ENCODE data around the gene C1orf52.

DNA sequence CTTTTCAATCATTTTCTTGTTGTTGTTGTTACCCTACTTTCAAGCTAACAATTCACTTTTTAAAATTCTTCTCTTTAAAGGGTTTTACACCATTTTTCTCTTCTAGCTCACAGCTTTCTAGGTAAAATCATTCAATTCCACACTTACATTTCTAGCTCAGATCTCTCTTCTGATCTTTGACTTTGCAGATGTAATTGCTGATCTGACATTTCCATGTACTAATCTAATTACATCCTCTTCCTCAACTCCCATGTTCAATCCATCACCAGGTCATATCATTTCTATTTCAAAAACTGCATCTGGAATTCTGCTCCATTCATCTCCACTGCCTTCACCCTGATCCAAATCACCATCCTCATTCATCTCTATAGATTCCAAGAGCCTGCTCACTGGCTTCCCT lies 13.9 kb upstream of the C1orf52 start:
- TF ChIP-seq, protein P1, sequence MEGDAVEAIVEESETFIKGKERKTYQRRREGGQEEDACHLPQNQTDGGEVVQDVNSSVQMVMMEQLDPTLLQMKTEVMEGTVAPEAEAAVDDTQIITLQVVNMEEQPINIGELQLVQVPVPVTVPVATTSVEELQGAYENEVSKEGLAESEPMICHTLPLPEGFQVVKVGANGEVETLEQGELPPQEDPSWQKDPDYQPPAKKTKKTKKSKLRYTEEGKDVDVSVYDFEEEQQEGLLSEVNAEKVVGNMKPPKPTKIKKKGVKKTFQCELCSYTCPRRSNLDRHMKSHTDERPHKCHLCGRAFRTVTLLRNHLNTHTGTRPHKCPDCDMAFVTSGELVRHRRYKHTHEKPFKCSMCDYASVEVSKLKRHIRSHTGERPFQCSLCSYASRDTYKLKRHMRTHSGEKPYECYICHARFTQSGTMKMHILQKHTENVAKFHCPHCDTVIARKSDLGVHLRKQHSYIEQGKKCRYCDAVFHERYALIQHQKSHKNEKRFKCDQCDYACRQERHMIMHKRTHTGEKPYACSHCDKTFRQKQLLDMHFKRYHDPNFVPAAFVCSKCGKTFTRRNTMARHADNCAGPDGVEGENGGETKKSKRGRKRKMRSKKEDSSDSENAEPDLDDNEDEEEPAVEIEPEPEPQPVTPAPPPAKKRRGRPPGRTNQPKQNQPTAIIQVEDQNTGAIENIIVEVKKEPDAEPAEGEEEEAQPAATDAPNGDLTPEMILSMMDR (IDR thresholded peaks at IDR 0.05 in 4 of 5, conservative IDR thresholded peaks at IDR 0.05 in 1 of 5) = no peak
- no peak for TF ChIP-seq POLR2A (IDR thresholded peaks at IDR 0.05)
